Osteocyte (in vitro differentiated cells): Measurements from ENCODE around the gene SLFN14. TPM values are rescaled to one million over a fixed set of nuclear protein-coding genes. Genes with fewer than 3 reads are reported as not detected.
A peak's percentile ranks its signal among the peaks of the same experiment; 100 is the strongest.

Experiments
- DNase-seq: peaks from one replicate; pipeline ENCODE4 v3.0.0; 2021; ENCODE audit warnings: mixed read lengths; ENCODE audit not compliant: unreplicated experiment; ENCODE audit errors: extremely low spot score
- H3K27ac Mint-ChIP-seq: one replicate; pipeline ENCODE4 v1.8.0; 2021; ENCODE audit warnings: mild to moderate bottlenecking, mixed read lengths; ENCODE audit not compliant: unreplicated experiment
- H3K27me3 Mint-ChIP-seq: one replicate; pipeline ENCODE4 v1.8.0; 2021; ENCODE audit warnings: mixed read lengths; ENCODE audit not compliant: unreplicated experiment
- H3K36me3 Mint-ChIP-seq: one replicate; pipeline ENCODE4 v1.8.0; 2021; ENCODE audit warnings: mixed read lengths; ENCODE audit not compliant: unreplicated experiment
- H3K4me1 Mint-ChIP-seq: one replicate; pipeline ENCODE4 v1.8.0; 2021; ENCODE audit warnings: mixed read lengths; ENCODE audit not compliant: unreplicated experiment
- H3K4me3 Mint-ChIP-seq: one replicate; pipeline ENCODE4 v1.8.0; 2021; ENCODE audit warnings: mild to moderate bottlenecking, moderate library complexity, mixed read lengths; ENCODE audit not compliant: unreplicated experiment
- H3K9me3 Mint-ChIP-seq: one replicate; pipeline ENCODE4 v1.8.0; 2021; ENCODE audit warnings: mixed read lengths; ENCODE audit not compliant: unreplicated experiment
- CTCF ChIP-seq: fragments of 200-600 bp; sonication (generic); IDR thresholded peaks from 2 replicates; pipeline ENCODE4 v1.5.0; 2021; ENCODE audit warnings: antibody characterized with exemption, mild to moderate bottlenecking, moderate library complexity
- total RNA-seq: library from RNA; stranded (reverse); gene quantifications from 2 replicates; pipeline ENCODE4 v1.2.1, GENCODE V29; 2021

Gene SLFN14
- total RNA-seq, 1 donor from 2014 or later, result not detected

GRCh38 chr17:35578197-35578928, 17.7 kb upstream of the SLFN14 start, which contains the start of gene PEX12:
Gene PEX12 (minus strand): TSS chr17:35578571. CDS start chr17:35578021, 550 bp downstream.
- Mint-ChIP-seq H3K36me3 (peaks cover 5% of the 10 kb centered on the region), H3K27ac (peak within 1 kb of the TSS; percentile 99), H3K27me3 (peaks cover 3% of the 10 kb centered on the region), H3K4me3 (peak within 1 kb of the TSS; percentile 95), H3K4me1 (peaks cover 25% of the 10 kb centered on the region), H3K9me3 (no peaks in the 10 kb centered on the region)
- TF ChIP-seq CTCF, result no peak
- DNase-seq, result peak; percentile 91

GRCh38 chr17:35577830-35578196, 17.2 kb upstream of the SLFN14 start:
- no peak for DNase-seq
- H3K4me3 Mint-ChIP-seq, result peak overlapping the region; percentile 95
- peaks cover 5% of the 10 kb centered on the region for H3K36me3 Mint-ChIP-seq
- peak overlapping the region; percentile 99 for H3K27ac Mint-ChIP-seq
- peaks cover 3% of the 10 kb centered on the region for H3K27me3 Mint-ChIP-seq
- no peaks in the 10 kb centered on the region for H3K9me3 Mint-ChIP-seq
- H3K4me1 Mint-ChIP-seq, result peaks cover 25% of the 10 kb centered on the region
- TF ChIP-seq CTCF, result no peak

- H3K27ac Mint-ChIP-seq, result no peak overlapping the region
- H3K4me1 Mint-ChIP-seq, result peaks cover 25% of the 10 kb centered on the region
- H3K9me3 Mint-ChIP-seq, result no peaks in the 10 kb centered on the region
- no peak overlapping the region for H3K4me3 Mint-ChIP-seq
- DNase-seq, result no peak
- no peaks in the 10 kb centered on the region for H3K27me3 Mint-ChIP-seq
- H3K36me3 Mint-ChIP-seq, result peaks cover 7% of the 10 kb centered on the region
- TF ChIP-seq CTCF, result no peak
Measured at GRCh38 chr17:35575759-35576158, 15.1 kb upstream of the SLFN14 start.

- peaks cover 26% of the 10 kb centered on the region for H3K4me1 Mint-ChIP-seq
- H3K27ac Mint-ChIP-seq, result no peak overlapping the region
- H3K4me3 Mint-ChIP-seq, result peak overlapping the region; percentile 92
- DNase-seq, result no peak
- no peak for TF ChIP-seq CTCF
- H3K27me3 Mint-ChIP-seq, result peaks cover 18% of the 10 kb centered on the region
- H3K9me3 Mint-ChIP-seq, result no peaks in the 10 kb centered on the region
- H3K36me3 Mint-ChIP-seq, result peaks cover 2% of the 10 kb centered on the region
Measured at GRCh38 chr17:35569405-35569804, 8.8 kb upstream of the SLFN14 start.

GRCh38 chr17:35568561-35568960, 7.9 kb upstream of the SLFN14 start:
- no peaks in the 10 kb centered on the region for H3K9me3 Mint-ChIP-seq
- peaks cover 26% of the 10 kb centered on the region for H3K4me1 Mint-ChIP-seq
- peak overlapping the region; percentile 92 for H3K4me3 Mint-ChIP-seq
- H3K36me3 Mint-ChIP-seq, result peaks cover 2% of the 10 kb centered on the region
- TF ChIP-seq CTCF, result no peak
- peak overlapping the region; percentile 98 for H3K27ac Mint-ChIP-seq
- H3K27me3 Mint-ChIP-seq, result peaks cover 25% of the 10 kb centered on the region
- DNase-seq, result no peak
